Neural crest cell (in vitro differentiated cells): ENCODE results near the gene CBX6. TPM values are rescaled to one million over a fixed set of nuclear protein-coding genes. Genes with fewer than 3 reads are reported as not detected.

ENCODE experiments used
- DNase-seq: peaks from one replicate; pipeline ENCODE4 v3.0.0; 2021; ENCODE audit warnings: low read depth, mixed read lengths, low spot score
- H3K27ac Mint-ChIP-seq: one replicate; pipeline ENCODE4 v1.8.0; 2021; ENCODE audit warnings: mild to moderate bottlenecking, mixed read lengths; ENCODE audit not compliant: unreplicated experiment
- H3K27me3 Mint-ChIP-seq: 2 replicates; pipeline ENCODE4 v1.8.0; 2021; ENCODE audit warnings: low read depth, mild to moderate bottlenecking, mixed read lengths
- H3K36me3 Mint-ChIP-seq: 2 replicates; pipeline ENCODE4 v1.8.0; 2021; ENCODE audit warnings: low read depth, mild to moderate bottlenecking, mixed read lengths
- H3K4me1 Mint-ChIP-seq: 2 replicates; pipeline ENCODE4 v1.8.0; 2021; ENCODE audit warnings: mixed read lengths
- H3K4me3 Mint-ChIP-seq: one replicate; pipeline ENCODE4 v1.8.0; 2021; ENCODE audit warnings: mild to moderate bottlenecking, mixed read lengths
- H3K9me3 Mint-ChIP-seq: 2 replicates; pipeline ENCODE4 v1.8.0; 2021; ENCODE audit warnings: mixed read lengths
- total RNA-seq: library from RNA; stranded (reverse); gene quantifications from 2 replicates; pipeline ENCODE4 v1.2.1, GENCODE V29; 2021
- TF ChIP-seq, protein P1 (sequence below): fragments of 200-600 bp; sonication (generic); conservative IDR thresholded peaks from 2 replicates; pipeline ENCODE4 v1.5.0; 2021; ENCODE audit warnings: antibody characterized with exemption, mild to moderate bottlenecking

Gene CBX6
- total RNA-seq, 1 donor from 2014 or later: 48.2 TPM

DNA sequence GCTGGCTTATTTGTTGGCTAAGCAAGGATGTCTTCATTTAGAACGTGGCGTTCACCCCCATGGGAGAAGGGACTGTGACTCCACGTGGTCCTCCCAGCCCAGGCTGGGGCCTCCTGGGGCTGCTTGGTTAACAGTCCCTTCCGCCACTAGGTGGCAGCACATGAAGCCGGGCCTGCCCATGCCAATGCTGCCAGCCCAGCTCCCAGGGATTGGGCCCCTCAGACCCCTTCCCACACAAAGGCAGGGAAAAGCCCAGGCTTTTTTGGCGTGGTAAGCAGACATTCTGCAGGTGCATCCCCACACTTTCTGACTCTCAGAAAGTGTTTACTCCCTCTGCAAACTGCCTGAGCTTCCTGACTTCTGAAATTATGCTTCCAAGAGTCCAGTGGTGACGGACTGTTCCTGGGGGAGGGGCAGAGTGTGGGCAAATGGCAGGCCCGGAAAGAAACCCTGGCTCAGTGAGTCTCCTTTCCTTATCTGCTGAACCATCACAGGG, 3.1 kb downstream of the CBX6 start:
- DNase-seq: peak; percentile 95
- TF ChIP-seq, protein P1, sequence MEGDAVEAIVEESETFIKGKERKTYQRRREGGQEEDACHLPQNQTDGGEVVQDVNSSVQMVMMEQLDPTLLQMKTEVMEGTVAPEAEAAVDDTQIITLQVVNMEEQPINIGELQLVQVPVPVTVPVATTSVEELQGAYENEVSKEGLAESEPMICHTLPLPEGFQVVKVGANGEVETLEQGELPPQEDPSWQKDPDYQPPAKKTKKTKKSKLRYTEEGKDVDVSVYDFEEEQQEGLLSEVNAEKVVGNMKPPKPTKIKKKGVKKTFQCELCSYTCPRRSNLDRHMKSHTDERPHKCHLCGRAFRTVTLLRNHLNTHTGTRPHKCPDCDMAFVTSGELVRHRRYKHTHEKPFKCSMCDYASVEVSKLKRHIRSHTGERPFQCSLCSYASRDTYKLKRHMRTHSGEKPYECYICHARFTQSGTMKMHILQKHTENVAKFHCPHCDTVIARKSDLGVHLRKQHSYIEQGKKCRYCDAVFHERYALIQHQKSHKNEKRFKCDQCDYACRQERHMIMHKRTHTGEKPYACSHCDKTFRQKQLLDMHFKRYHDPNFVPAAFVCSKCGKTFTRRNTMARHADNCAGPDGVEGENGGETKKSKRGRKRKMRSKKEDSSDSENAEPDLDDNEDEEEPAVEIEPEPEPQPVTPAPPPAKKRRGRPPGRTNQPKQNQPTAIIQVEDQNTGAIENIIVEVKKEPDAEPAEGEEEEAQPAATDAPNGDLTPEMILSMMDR: peak; percentile 94
- Mint-ChIP-seq H3K4me1 (peaks cover 34% of the 10 kb centered on the region), H3K36me3 (no peaks in the 10 kb centered on the region), H3K27ac (no peak overlapping the region), H3K9me3 (no peaks in the 10 kb centered on the region), H3K4me3 (peak overlapping the region; percentile 78), H3K27me3 (peaks cover 5% of the 10 kb centered on the region)

DNA sequence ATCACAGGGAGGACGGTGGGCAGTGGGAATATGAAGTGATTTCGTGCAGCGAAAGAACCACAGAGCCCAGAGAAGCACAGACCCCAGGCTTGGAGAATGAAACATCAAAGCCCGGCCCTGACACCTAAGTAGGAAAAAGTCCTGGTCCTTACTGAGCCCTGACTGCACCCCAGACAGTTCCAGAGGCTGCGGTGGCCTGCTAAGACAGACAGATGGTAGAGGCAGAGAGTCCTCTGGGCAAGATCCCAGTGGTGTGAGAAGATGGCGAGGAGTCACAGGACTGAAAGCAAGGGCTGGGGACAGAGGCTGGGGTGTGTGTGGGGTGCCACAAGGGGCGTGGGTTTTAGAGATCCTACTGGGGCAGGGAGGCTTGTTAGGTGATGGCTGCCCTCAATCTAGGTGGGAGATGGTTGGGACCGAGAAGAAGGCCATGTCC, 3.7 kb downstream of the CBX6 start:
- Mint-ChIP-seq H3K4me3 (peak overlapping the region; percentile 78), H3K27me3 (peaks cover 3% of the 10 kb centered on the region), H3K27ac (no peak overlapping the region), H3K4me1 (peaks cover 31% of the 10 kb centered on the region), H3K36me3 (no peaks in the 10 kb centered on the region), H3K9me3 (no peaks in the 10 kb centered on the region)
- no peak for DNase-seq
- TF ChIP-seq, protein P1: no peak

DNA sequence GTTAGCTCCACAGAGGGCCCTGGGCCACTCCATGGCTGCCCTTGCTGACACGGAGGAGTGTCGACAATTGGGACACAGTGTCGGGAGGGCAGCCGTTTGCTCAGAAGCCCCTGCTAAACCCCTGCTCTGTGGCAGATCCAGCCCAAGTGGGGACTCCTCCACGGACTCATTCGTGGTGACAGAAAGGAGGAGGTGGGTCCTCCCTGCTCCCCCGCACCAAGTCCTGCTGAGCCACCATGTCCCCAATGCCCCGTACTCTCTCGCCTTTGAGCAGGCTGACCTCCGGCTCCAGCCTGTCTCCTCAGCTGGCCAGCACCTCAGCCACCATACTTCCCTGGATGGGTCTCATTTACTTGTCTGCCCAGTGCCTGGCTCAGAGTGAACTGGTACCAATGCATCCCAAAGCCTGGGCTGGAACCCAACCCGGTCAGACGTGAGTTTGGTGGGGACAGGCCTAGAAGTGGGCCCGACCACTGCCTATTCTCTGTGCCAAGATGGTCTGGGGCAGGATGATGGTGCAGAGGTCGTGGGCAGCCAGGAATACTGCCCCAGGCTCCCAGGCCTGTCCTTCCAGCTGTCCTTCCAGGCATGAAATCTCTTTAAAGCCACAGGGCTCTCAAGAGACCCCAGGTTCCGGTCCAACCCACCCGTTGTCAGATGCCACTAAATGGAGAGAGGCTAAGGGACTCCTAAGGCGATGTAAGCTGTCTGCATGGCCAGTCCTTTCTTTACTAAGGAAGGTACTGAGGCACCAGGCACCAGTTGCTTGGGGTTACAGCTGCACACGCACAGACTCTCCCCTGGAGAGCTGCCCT, 4.3 kb downstream of the CBX6 start:
- Mint-ChIP-seq H3K4me1 (peaks cover 34% of the 10 kb centered on the region), H3K36me3 (no peaks in the 10 kb centered on the region), H3K9me3 (no peaks in the 10 kb centered on the region), H3K27ac (no peak overlapping the region), H3K27me3 (peaks cover 3% of the 10 kb centered on the region), H3K4me3 (peak overlapping the region; percentile 78)
- TF ChIP-seq, protein P1: no peak
- DNase-seq: no peak

DNA sequence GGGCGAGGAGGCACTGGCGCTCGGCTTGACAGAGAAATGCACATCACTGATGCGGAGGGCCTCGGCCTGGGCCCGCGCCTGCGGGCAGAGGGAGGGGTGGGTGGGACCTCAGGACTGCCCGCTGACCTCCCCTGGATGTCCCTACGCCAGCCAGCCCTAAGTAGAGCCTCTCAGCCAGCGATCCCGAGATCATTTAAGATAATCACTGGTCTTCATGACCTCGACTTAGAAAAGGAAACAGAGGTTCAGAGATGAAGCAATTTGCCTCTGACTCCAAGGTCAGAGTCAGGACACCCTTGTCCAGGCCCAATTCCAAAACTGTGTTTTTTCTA, 4.9 kb downstream of the CBX6 start:
- DNase-seq: no peak
- H3K27me3 Mint-ChIP-seq: peaks cover 3% of the 10 kb centered on the region
- no peak overlapping the region for H3K4me3 Mint-ChIP-seq
- no peaks in the 10 kb centered on the region for H3K36me3 Mint-ChIP-seq
- no peak overlapping the region for H3K27ac Mint-ChIP-seq
- TF ChIP-seq, protein P1: no peak
- H3K9me3 Mint-ChIP-seq: no peaks in the 10 kb centered on the region
- peaks cover 36% of the 10 kb centered on the region for H3K4me1 Mint-ChIP-seq

DNA sequence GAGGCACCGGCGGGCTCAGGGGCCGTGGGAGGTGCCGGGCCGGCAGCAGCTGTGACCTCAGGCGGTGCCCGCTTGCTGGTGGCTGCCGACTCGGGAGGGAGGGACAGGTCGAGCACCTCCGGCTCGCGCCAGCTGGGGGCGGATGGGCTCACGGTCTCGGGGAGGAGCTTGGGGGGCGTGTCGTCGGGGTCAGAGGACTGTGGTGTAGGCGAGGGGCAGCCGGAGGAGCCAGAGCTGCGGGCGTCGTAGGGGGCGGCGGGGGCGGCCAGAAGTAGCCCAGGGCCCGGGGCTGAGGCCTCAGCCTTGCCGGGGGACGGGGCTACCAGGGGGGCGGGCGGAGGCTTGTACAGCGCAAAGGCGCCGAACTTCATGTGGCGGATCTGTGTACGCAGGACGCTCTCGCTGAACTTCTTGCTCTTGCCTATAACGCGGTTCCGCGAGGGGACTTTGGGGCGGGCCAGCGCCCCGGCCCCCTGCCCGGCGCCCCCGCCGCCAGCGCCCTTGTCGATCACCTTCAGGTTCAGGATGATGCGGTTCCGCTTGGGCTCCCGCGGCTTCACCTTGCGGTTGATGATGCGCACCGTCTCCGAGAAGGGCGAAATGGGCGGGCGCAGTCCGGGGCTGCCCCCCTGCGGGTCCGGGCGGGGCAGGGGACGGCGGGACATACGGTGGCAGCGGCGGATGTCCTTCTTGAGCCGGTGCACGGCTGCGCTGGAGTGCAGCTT, 5.5 kb downstream of the CBX6 start:
- no peak overlapping the region for H3K27ac Mint-ChIP-seq
- TF ChIP-seq, protein P1: no peak
- DNase-seq: no peak
- H3K9me3 Mint-ChIP-seq: no peaks in the 10 kb centered on the region
- H3K4me1 Mint-ChIP-seq: peaks cover 39% of the 10 kb centered on the region
- H3K36me3 Mint-ChIP-seq: no peaks in the 10 kb centered on the region
- H3K27me3 Mint-ChIP-seq: peaks cover 3% of the 10 kb centered on the region
- H3K4me3 Mint-ChIP-seq: no peak overlapping the region
